Esophagus muscularis mucosa (tissue), 4 donors: ENCODE measurements around the gene FBXW8.

Source experiments
- EP300 ChIP-seq: sonication (generic); formaldehyde crosslinking; IDR thresholded peaks from one replicate; pipeline ENCODE4 v1.6.1; 2017; ENCODE audit warnings: antibody characterized with exemption
- POLR2A ChIP-seq: fragments of 450-650 bp; IDR thresholded peaks from one replicate; pipeline ENCODE4 v1.6.1; 2017; ENCODE audit warnings: antibody characterized with exemption, moderate library complexity, mild to moderate bottlenecking, low read depth
- POLR2AphosphoS5 ChIP-seq, 2 donors: sonication (generic); formaldehyde crosslinking; IDR thresholded peaks; one replicate each; pipeline ENCODE4 v1.6.1; 2017; ENCODE audit warnings: antibody characterized with exemption in 2 of 2
- TF ChIP-seq, protein P1 (sequence below), 3 experiments: fragments of 200-600 bp in 2 of 3; fragments of 450-650 bp in 1 of 3; sonication (generic) in 2 of 3; IDR thresholded peaks; one replicate each; pipeline ENCODE4 v1.5.1; 2017 to 2019; ENCODE audit warnings: antibody characterized with exemption in 3 of 3, mild to moderate bottlenecking in 2 of 3, moderate library complexity in 1 of 3

DNA sequence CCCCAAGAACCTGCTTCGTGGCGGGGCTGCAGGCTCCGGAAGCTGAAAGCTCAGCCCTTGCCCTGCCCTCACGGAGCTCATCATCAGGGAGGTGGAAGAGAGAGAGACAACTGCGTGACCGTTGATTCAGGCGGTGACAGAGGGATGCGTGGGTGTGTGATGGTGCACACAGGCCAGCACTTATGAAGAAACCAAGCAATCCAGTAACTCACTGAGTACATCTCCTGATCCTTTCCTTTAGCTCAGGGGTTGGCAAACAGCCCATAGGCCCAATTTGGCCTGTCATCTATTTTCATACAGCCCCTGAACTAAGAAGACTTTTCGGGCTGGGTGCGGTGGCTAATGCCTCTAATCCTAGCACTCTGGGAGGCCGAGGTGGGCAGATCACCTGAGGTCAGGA is 138.5 kb downstream of the FBXW8 start:
- TF ChIP-seq, protein P1, sequence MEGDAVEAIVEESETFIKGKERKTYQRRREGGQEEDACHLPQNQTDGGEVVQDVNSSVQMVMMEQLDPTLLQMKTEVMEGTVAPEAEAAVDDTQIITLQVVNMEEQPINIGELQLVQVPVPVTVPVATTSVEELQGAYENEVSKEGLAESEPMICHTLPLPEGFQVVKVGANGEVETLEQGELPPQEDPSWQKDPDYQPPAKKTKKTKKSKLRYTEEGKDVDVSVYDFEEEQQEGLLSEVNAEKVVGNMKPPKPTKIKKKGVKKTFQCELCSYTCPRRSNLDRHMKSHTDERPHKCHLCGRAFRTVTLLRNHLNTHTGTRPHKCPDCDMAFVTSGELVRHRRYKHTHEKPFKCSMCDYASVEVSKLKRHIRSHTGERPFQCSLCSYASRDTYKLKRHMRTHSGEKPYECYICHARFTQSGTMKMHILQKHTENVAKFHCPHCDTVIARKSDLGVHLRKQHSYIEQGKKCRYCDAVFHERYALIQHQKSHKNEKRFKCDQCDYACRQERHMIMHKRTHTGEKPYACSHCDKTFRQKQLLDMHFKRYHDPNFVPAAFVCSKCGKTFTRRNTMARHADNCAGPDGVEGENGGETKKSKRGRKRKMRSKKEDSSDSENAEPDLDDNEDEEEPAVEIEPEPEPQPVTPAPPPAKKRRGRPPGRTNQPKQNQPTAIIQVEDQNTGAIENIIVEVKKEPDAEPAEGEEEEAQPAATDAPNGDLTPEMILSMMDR (IDR thresholded peaks at IDR 0.05) = no peak
- TF ChIP-seq EP300 = no peak
- TF ChIP-seq POLR2A = no peak
- no peak for TF ChIP-seq POLR2AphosphoS5 (IDR thresholded peaks at IDR 0.05)
